ENCODE data around the gene HMGN3. TPM values are rescaled to one million over a fixed set of nuclear protein-coding genes. Genes with fewer than 3 reads are reported as not detected.

Gene HMGN3
- total and polyA plus RNA-seq, 12 donors = 81.6 to 205 (median 137) TPM

- TF ChIP-seq CTCF (IDR thresholded peaks at IDR 0.05) = no peak
- WGBS, 2 donors = 93 to 96% methylated on average over 1 of the region's 1 CpG
- no peak overlapping the region for H3K4me3 ChIP-seq
- DNase-seq = no peak
- no peak for ATAC-seq
- intact Hi-C loops (cut with DNase I) = no loop called here
- no peaks in the 10 kb centered on the region for H3K27me3 ChIP-seq
- peaks cover 0 to 44% (median 20%) of the 10 kb centered on the region in 9 donors for H3K4me1 ChIP-seq
- no peaks in the 10 kb centered on the region for H3K9me3 ChIP-seq
- H3K36me3 ChIP-seq = peaks cover 0 to 6% (median 0%) of the 10 kb centered on the region in 9 donors
- H3K27ac ChIP-seq = no peak overlapping the region
These were observed 7.0 kb downstream of the HMGN3 start for GRCh38 chr6:79227445-79227844.

DNA sequence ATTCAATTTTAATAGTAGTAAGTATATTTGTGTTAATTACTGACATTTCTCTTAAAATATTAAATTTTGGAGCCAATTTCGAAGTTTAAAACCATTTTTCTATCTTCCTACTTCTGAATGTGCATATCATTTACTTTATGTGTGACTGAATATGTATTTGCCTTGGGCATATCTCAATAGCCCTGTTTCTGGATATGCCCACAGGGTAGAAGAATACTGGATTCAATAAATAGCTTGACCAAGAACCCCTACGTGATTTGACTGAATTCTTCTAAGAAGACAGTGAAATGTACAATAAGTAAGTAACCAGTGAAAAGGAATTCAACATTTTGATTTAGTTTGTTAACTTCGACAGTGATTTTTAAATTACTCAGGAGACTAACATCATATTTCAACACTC, 7.8 kb downstream of the HMGN3 start:
- H3K27me3 ChIP-seq = no peaks in the 10 kb centered on the region
- no peak overlapping the region for H3K27ac ChIP-seq
- no peak overlapping the region for H3K4me3 ChIP-seq
- H3K9me3 ChIP-seq = no peaks in the 10 kb centered on the region
- no peak for TF ChIP-seq CTCF (IDR thresholded peaks at IDR 0.05)
- H3K36me3 ChIP-seq = peaks cover 0 to 6% (median 0%) of the 10 kb centered on the region in 9 donors
- ATAC-seq (no peak), DNase-seq (no peak)
- peaks cover 0 to 37% (median 13%) of the 10 kb centered on the region in 9 donors for H3K4me1 ChIP-seq
- intact Hi-C loops (cut with DNase I) = no loop called here
- 69 to 71% methylated on average over 3 of the region's 3 CpGs for WGBS, 2 donors

DNA sequence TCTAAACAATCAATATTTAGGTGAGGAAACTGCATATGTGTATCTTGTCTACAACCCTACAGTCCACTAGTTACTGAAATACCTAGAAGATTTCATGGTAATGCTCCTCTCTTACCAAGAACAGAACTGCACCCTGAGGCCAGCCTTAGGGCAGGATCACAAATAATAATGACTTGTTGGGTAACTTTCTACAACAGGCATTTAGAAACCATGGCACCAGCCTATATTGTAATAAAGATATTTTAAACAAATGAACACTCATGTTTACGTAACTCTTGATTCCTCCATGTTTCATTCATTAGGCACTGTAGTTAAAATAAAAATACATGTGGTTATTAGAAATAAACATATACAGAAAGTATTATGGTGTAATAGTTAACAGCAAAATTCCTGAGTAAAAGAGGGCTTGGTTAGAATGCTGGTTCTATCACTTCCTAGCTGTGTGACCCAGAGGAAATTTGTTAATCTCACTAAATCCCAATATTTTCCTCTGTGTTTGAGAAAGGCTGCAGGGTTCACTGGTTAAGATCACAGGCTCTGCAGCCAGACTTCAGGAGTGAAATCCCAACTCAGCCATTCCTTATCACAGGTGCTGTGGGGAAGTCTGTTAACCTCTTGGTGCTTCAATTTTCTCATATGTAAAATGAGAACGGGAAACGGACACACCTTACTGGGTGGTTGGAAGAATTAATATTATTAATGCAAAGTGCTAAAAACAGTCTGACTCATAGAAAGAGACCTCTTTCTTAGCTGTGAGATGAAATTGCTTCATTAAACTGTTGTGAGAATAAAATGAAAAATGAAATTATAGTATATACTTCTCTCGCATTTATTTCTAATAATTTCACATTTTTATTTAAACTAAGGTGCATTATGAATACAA, 8.5 kb downstream of the HMGN3 start:
- H3K4me3 ChIP-seq = no peak overlapping the region
- H3K27me3 ChIP-seq = no peaks in the 10 kb centered on the region
- ATAC-seq (no peak), DNase-seq (no peak)
- peaks cover 0 to 6% (median 0%) of the 10 kb centered on the region in 9 donors for H3K36me3 ChIP-seq
- no peaks in the 10 kb centered on the region for H3K9me3 ChIP-seq
- 75 to 79% methylated on average over 4 of the region's 4 CpGs for WGBS, 2 donors
- peaks cover 0 to 30% (median 8%) of the 10 kb centered on the region in 9 donors for H3K4me1 ChIP-seq
- intact Hi-C loops (cut with DNase I) = no loop called here
- no peak for TF ChIP-seq CTCF (IDR thresholded peaks at IDR 0.05)
- no peak overlapping the region for H3K27ac ChIP-seq

- TF ChIP-seq CTCF (IDR thresholded peaks at IDR 0.05) = no peak
- no peak for DNase-seq
- no peak for ATAC-seq
- WGBS, 2 donors = 97% methylated on average over 3 of the region's 3 CpGs
- Histone ChIP-seq H3K27me3 (no peaks in the 10 kb centered on the region), H3K9me3 (peaks cover 0 to 9% (median 0%) of the 10 kb centered on the region in 11 donors), H3K36me3 (peaks cover 0 to 6% (median 0%) of the 10 kb centered on the region in 9 donors), H3K27ac (no peak overlapping the region), H3K4me3 (no peak overlapping the region), H3K4me1 (peaks cover 0 to 25% (median 3%) of the 10 kb centered on the region in 9 donors)
- intact Hi-C loops (cut with DNase I) = no loop called here
These were observed 10.7 kb downstream of the HMGN3 start for GRCh38 chr6:79223611-79224404.
